HepG2 (cell line): ENCODE measurements around the gene OTOP2. TPM values are rescaled to one million over a fixed set of nuclear protein-coding genes. Genes with fewer than 3 reads are reported as not detected.

Source experiments
- FOSL1 ChIP-seq: sonication (generic); formaldehyde crosslinking; IDR thresholded peaks from 2 replicates; pipeline ENCODE4 v1.9.0; 2021; ENCODE audit warnings: missing genetic modification reagents, borderline replicate concordance
- MXD3 ChIP-seq: IDR thresholded peaks from 2 replicates; pipeline ENCODE4 v1.6.1; 2016; ENCODE audit warnings: mild to moderate bottlenecking, missing biosample characterization, missing genetic modification reagents
- NFE2 ChIP-seq: sonication (generic); formaldehyde crosslinking; IDR thresholded peaks from 2 replicates; pipeline ENCODE4 v1.4.0; 2020; ENCODE audit warnings: missing genetic modification reagents
- NFYB ChIP-seq: sonication (generic); formaldehyde crosslinking; IDR thresholded peaks from 2 replicates; pipeline ENCODE4 v1.4.0; 2020; ENCODE audit warnings: missing genetic modification reagents
- PCBP2 ChIP-seq: fragments of 200-400 bp; formaldehyde crosslinking; optimal IDR thresholded peaks from 2 replicates; pipeline ENCODE3; 2018; ENCODE audit warnings: low read length, low read depth; ENCODE audit not compliant: poor library complexity, severe bottlenecking
- RBM39 ChIP-seq: fragments of 200-400 bp; formaldehyde crosslinking; IDR thresholded peaks from one replicate; pipeline ENCODE4 v1.6.1; 2018; ENCODE audit warnings: antibody characterized with exemption, mild to moderate bottlenecking, low read depth, low read length; ENCODE audit not compliant: poor library complexity, severe bottlenecking
- RNF219 ChIP-seq: sonication (generic); formaldehyde crosslinking; IDR thresholded peaks from 2 replicates; pipeline ENCODE4 v1.5.0; 2020; ENCODE audit warnings: mild to moderate bottlenecking, missing genetic modification reagents
- TEF ChIP-seq: sonication (generic); formaldehyde crosslinking; IDR thresholded peaks from 2 replicates; pipeline ENCODE4 v1.5.0; 2020; ENCODE audit warnings: missing genetic modification reagents
- THRA ChIP-seq: sonication (generic); formaldehyde crosslinking; IDR thresholded peaks from 2 replicates; pipeline ENCODE4 v1.4.0; 2020; ENCODE audit warnings: missing genetic modification reagents, borderline replicate concordance
- ZBTB21 ChIP-seq: sonication (generic); formaldehyde crosslinking; IDR thresholded peaks from 2 replicates; pipeline ENCODE4 v1.4.0; 2020; ENCODE audit warnings: missing genetic modification reagents
- ZNF121 ChIP-seq: sonication (generic); formaldehyde crosslinking; IDR thresholded peaks from 2 replicates; pipeline ENCODE4 v1.5.0; 2020; ENCODE audit warnings: mild to moderate bottlenecking, missing genetic modification reagents
- ZNF414 ChIP-seq: sonication (generic); formaldehyde crosslinking; IDR thresholded peaks from 2 replicates; pipeline ENCODE4 v1.5.0; 2020; ENCODE audit warnings: missing genetic modification reagents
- ZNF563 ChIP-seq: sonication (generic); formaldehyde crosslinking; IDR thresholded peaks from 2 replicates; pipeline ENCODE4 v1.8.0; 2022; ENCODE audit warnings: mild to moderate bottlenecking, moderate library complexity, missing genetic modification reagents
- ZNF614 ChIP-seq: IDR thresholded peaks from 2 replicates; pipeline ENCODE4 v1.6.1; 2018; ENCODE audit warnings: missing biosample characterization, missing genetic modification reagents, inconsistent platforms, borderline replicate concordance
- ZSCAN12 ChIP-seq: sonication (generic); formaldehyde crosslinking; IDR thresholded peaks from 2 replicates; pipeline ENCODE4 v1.9.0; 2021; ENCODE audit warnings: mild to moderate bottlenecking, missing genetic modification reagents
- ZSCAN5A ChIP-seq: sonication (generic); formaldehyde crosslinking; IDR thresholded peaks from 2 replicates; pipeline ENCODE4 v1.8.0; 2022; ENCODE audit warnings: mild to moderate bottlenecking, missing genetic modification reagents, borderline replicate concordance
- polyA plus RNA-seq, 8 experiments: library from polyadenylated mRNA; depleted of rRNA in 3 of 8; stranded (reverse) in 7 of 8; unstranded in 1 of 8; fragments of >200 nt; fragmentation: Illumina TruSeq in 4 of 8; extraction: Trizol in 4 of 8; gene quantifications; 2 replicates each; pipeline versions ENCODE4 v1.2.1 to v1.2.3, GENCODE V29; 2011 to 2016; ENCODE audit warnings: low read depth in 4 of 8, missing spikeins in 1 of 8, mixed read lengths in 1 of 8; ENCODE audit not compliant: insufficient read depth in 1 of 8
- total RNA-seq, 5 experiments: library from RNA; depleted of rRNA; stranded (reverse); fragments of >200 nt; fragmentation: Illumina TruSeq; extraction: Trizol; gene quantifications; 2 replicates each; pipeline ENCODE4 v1.2.3, GENCODE V29; 2016; ENCODE audit warnings: low read depth in 1 of 5
- TF ChIP-seq, protein P1 (sequence below): IDR thresholded peaks from 2 replicates; pipeline ENCODE4 v1.6.1; 2012; ENCODE audit warnings: low read depth, low read length, improper control_type of control experiment
- TF ChIP-seq, protein P2 (sequence below): sonication (generic); formaldehyde crosslinking; IDR thresholded peaks from 2 replicates; pipeline ENCODE4 v1.8.0; 2022; ENCODE audit warnings: missing genetic modification reagents, mild to moderate bottlenecking, borderline replicate concordance

OTOP2 gene
- total and polyA plus RNA-seq, 2 of the 13 experiments (the other 11 are each of a cell fraction or from before 2014, with no cell fraction given), result not detected

DNA sequence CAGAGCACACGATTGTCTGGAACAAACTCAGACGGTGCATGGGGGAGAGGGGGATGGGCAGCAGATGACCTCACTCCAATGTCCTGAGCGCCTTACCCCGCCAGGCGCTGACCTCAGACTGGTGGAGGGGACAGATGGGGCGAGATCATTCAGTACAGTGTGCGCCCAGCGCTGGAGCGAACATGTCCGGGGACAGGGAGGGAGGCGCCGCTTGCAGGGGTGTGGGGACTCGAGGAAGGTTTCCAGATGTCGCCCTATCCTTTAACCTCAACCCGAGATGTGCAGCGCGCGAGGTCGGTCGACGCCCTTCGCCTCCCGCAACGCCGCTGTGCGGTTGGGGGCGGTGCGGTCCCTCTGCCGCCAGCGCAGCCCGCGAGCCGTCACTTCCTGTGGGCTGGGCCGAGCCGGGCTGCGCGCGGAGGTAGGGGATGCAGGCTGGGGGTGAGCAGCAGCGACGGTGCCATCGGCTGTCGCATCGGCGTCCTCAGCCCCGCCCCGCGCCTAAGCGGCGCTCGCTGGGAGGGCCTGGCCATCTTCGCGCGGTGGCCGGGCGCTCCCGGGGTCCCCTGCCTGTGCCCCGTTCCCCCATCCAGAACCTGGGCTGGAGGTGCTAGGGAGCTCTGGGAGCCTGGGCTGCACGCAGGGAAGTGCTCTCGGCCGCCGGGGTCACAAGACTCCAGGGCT lies 58.0 kb downstream of the OTOP2 start (continued):
- TF ChIP-seq ZSCAN12 (peak; percentile 85; the same call in 1 of the 2 replicates), ZBTB21 (CRISPR knock-in tag) (0 out of 2 replicates have a peak, but pooled peaks have one; percentile 53), ZSCAN5A (no peak), ZNF121 (peak; percentile 69), TEF (no peak; the same call in 1 of the 2 replicates), NFYB (no peak; the same call in 1 of the 2 replicates), ZNF563 (CRISPR knock-in tag) (peak; percentile 94), NFE2 (CRISPR knock-in tag) (no peak), PCBP2 (no peak), RNF219 (CRISPR knock-in tag) (0 out of 2 replicates have a peak, but pooled peaks have one; percentile 87), FOSL1 (CRISPR knock-in tag) (no peak), ZNF614 (peak; percentile 60; the same call in 1 of the 2 replicates), ZNF414 (CRISPR knock-in tag) (peak; percentile 91), MXD3 (CRISPR knock-in tag) (peak; percentile 90), RBM39 (no peak), THRA (CRISPR knock-in tag) (0 out of 2 replicates have a peak, but pooled peaks have one; percentile 4)
- TF ChIP-seq, protein P1, sequence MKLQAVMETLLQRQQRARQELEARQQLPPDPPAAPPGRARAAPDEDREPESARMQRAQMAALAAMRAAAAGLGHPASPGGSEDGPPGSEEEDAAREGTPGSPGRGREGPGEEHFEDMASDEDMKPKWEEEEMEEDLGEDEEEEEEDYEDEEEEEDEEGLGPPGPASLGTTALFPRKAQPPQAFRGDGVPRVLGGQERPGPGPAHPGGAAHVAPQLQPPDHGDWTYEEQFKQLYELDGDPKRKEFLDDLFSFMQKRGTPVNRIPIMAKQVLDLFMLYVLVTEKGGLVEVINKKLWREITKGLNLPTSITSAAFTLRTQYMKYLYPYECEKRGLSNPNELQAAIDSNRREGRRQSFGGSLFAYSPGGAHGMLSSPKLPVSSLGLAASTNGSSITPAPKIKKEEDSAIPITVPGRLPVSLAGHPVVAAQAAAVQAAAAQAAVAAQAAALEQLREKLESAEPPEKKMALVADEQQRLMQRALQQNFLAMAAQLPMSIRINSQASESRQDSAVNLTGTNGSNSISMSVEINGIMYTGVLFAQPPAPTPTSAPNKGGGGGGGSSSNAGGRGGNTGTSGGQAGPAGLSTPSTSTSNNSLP, result no peak
- TF ChIP-seq, protein P2, sequence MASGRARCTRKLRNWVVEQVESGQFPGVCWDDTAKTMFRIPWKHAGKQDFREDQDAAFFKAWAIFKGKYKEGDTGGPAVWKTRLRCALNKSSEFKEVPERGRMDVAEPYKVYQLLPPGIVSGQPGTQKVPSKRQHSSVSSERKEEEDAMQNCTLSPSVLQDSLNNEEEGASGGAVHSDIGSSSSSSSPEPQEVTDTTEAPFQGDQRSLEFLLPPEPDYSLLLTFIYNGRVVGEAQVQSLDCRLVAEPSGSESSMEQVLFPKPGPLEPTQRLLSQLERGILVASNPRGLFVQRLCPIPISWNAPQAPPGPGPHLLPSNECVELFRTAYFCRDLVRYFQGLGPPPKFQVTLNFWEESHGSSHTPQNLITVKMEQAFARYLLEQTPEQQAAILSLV (CRISPR knock-in tag), result peak; percentile 91
